Measurements from ENCODE around the gene ERICH4.

DNA sequence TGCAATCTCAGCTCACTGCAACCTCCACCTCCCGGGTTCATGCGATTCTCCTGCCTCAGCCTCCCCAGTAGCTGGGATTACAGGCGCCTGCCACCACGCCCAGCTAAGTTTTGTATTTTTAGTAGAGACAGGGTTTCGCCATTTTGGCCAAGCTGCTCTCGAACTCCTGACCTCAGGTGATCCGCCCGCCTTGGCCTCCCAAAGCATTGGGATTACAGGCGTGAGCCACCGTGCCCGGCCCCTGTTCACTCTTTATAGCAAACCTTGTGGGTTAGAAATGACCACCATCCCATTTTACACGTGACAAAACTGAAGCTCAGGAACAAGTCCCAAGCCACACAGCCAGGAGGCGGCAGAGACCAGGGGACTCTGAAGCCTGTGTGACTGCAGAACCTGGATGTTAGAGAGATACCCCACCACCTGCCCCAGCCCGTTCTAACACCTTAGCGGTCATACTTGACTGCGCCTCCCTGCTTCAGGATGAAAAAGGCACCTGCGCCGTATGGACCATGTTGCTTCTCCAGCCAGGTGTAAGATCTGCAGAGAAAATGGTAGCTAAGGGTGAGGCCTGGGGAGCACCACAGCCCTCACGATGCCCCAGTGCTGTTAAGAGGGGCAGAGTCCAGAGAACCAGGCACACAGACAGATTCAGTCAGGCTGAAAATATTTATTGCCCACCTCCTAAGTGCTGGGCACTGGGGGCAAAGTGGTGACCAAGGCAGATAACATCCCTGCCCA, 6.9 kb upstream of the ERICH4 start:
- TF ChIP-seq, protein P1, sequence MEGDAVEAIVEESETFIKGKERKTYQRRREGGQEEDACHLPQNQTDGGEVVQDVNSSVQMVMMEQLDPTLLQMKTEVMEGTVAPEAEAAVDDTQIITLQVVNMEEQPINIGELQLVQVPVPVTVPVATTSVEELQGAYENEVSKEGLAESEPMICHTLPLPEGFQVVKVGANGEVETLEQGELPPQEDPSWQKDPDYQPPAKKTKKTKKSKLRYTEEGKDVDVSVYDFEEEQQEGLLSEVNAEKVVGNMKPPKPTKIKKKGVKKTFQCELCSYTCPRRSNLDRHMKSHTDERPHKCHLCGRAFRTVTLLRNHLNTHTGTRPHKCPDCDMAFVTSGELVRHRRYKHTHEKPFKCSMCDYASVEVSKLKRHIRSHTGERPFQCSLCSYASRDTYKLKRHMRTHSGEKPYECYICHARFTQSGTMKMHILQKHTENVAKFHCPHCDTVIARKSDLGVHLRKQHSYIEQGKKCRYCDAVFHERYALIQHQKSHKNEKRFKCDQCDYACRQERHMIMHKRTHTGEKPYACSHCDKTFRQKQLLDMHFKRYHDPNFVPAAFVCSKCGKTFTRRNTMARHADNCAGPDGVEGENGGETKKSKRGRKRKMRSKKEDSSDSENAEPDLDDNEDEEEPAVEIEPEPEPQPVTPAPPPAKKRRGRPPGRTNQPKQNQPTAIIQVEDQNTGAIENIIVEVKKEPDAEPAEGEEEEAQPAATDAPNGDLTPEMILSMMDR (IDR thresholded peaks at IDR 0.05): no peak
- TF ChIP-seq EP300 (IDR thresholded peaks at IDR 0.05): no peak
